HG02588 (cell line): ENCODE measurements around the gene LCN12.

ENCODE experiments used
- ATAC-seq: cut with Tn5 transposase; IDR thresholded peaks from one replicate; pipeline ENCODE4 v1.9.1; 2021; ENCODE audit warnings: mild to moderate bottlenecking, moderate library complexity; ENCODE audit not compliant: unreplicated experiment

Gene LCN12

GRCh38 chr9:136944519-136945332, 7.3 kb upstream of the LCN12 start, which contains the start of the genes C8G and FBXW5:
C8G (plus strand) TSS chr9:136945243; CDS start chr9:136945321, 78 bp downstream.
FBXW5 (minus strand) TSS chr9:136944738; CDS start chr9:136944083, 655 bp downstream.
- ATAC-seq, result peak; percentile 80

- no peak for ATAC-seq
These were observed 6.5 kb upstream of the LCN12 start for GRCh38 chr9:136945333-136946227.

GRCh38 chr9:136946228-136947027, 5.6 kb upstream of the LCN12 start:
- no peak for ATAC-seq

- ATAC-seq, result no peak
These were observed 4.8 kb upstream of the LCN12 start for GRCh38 chr9:136947028-136947891.

- ATAC-seq, result no peak
These were observed 4.0 kb upstream of the LCN12 start for GRCh38 chr9:136947955-136948510.

- ATAC-seq, result no peak
These were observed 2.7 kb upstream of the LCN12 start for GRCh38 chr9:136949239-136949816.

- ATAC-seq, result peak; percentile 65
These were observed 2.0 kb upstream of the LCN12 start for GRCh38 chr9:136949817-136950655.

- no peak for ATAC-seq
These were observed 1.3 kb upstream of the LCN12 start for GRCh38 chr9:136950656-136951276.

GRCh38 chr9:136952321-136952850, 313 bp downstream of the LCN12 start:
- no peak for ATAC-seq

GRCh38 chr9:136952876-136953770, 1.1 kb downstream of the LCN12 start:
- ATAC-seq, result no peak

GRCh38 chr9:136953771-136954269, 1.7 kb downstream of the LCN12 start:
- ATAC-seq, result no peak

GRCh38 chr9:136954270-136955083, 2.4 kb downstream of the LCN12 start:
- ATAC-seq, result no peak

GRCh38 chr9:136955202-136955942, 3.3 kb downstream of the LCN12 start:
- no peak for ATAC-seq

- no peak for ATAC-seq
These were observed 3.9 kb downstream of the LCN12 start for GRCh38 chr9:136955943-136956335.

GRCh38 chr9:136956604-136957003, 4.5 kb downstream of the LCN12 start:
- ATAC-seq, result no peak
